GM18867 (cell line): Measurements from ENCODE around the gene RCOR1.

Source experiments
- ATAC-seq: cut with Tn5 transposase; IDR thresholded peaks from one replicate; pipeline ENCODE4 v1.9.1; 2021; ENCODE audit warnings: mild to moderate bottlenecking, moderate library complexity; ENCODE audit not compliant: unreplicated experiment

Gene RCOR1

GRCh38 chr14:102668291-102668873 is 75.9 kb downstream of the RCOR1 start:
- no peak for ATAC-seq

- no peak for ATAC-seq
These were observed 79.0 kb downstream of the RCOR1 start for GRCh38 chr14:102671410-102671809.

GRCh38 chr14:102672410-102672960 is 80.0 kb downstream of the RCOR1 start:
- ATAC-seq, result no peak

GRCh38 chr14:102675396-102675795 is 82.9 kb downstream of the RCOR1 start:
- ATAC-seq, result no peak

GRCh38 chr14:102678394-102678793 is 85.9 kb downstream of the RCOR1 start:
- ATAC-seq, result no peak

- no peak for ATAC-seq
These were observed 91.2 kb downstream of the RCOR1 start for GRCh38 chr14:102683399-102684297.

GRCh38 chr14:102684298-102684663 is 91.8 kb downstream of the RCOR1 start:
- no peak for ATAC-seq

GRCh38 chr14:102686196-102686801 is 93.8 kb downstream of the RCOR1 start:
- no peak for ATAC-seq

GRCh38 chr14:102688290-102688689 is 95.8 kb downstream of the RCOR1 start:
- ATAC-seq, result no peak

GRCh38 chr14:102690509-102691286 is 98.2 kb downstream of the RCOR1 start:
- no peak for ATAC-seq

- ATAC-seq, result no peak
These were observed 99.3 kb downstream of the RCOR1 start for GRCh38 chr14:102691763-102692162.

GRCh38 chr14:102692334-102692733 is 99.9 kb downstream of the RCOR1 start:
- ATAC-seq, result no peak

- no peak for ATAC-seq
These were observed 100.7 kb downstream of the RCOR1 start for GRCh38 chr14:102693006-102693755.

- ATAC-seq, result no peak
These were observed 102.2 kb downstream of the RCOR1 start for GRCh38 chr14:102694530-102695166.

- no peak for ATAC-seq
These were observed 102.7 kb downstream of the RCOR1 start for GRCh38 chr14:102695167-102695555.

- no peak for ATAC-seq
These were observed 103.9 kb downstream of the RCOR1 start for GRCh38 chr14:102696332-102696731.

- ATAC-seq, result no peak
These were observed 104.5 kb downstream of the RCOR1 start for GRCh38 chr14:102696856-102697495.

- ATAC-seq, result no peak
These were observed 105.1 kb downstream of the RCOR1 start for GRCh38 chr14:102697501-102697900.

GRCh38 chr14:102699416-102700110 is 107.1 kb downstream of the RCOR1 start:
- ATAC-seq, result no peak
